Neural cell (in vitro differentiated cells): ENCODE measurements around the gene SLAMF9. TPM values are rescaled to one million over a fixed set of nuclear protein-coding genes. Genes with fewer than 3 reads are reported as not detected.

Experiments
- H2AFZ ChIP-seq: fragments of 200-600, 300-800 bp; sonication (generic), shearing (Covaris generic); 2 replicates; pipeline ENCODE4 v1.6.0; 2014; ENCODE audit warnings: low read depth, mild to moderate bottlenecking, antibody characterized with exemption, low read length, moderate library complexity
- H3F3A ChIP-seq: fragments of 200-600 bp; shearing (Covaris generic); 2 replicates; pipeline ENCODE4 v1.6.1; 2016; ENCODE audit warnings: mild to moderate bottlenecking, moderate library complexity, mixed read lengths, antibody characterized with exemption, low read length; ENCODE audit not compliant: insufficient read depth, poor library complexity, severe bottlenecking
- H3K27ac ChIP-seq: fragments of 200-600, 300-800 bp; sonication (generic), shearing (Covaris generic); 2 replicates; pipeline ENCODE4 v1.5.1; 2014; ENCODE audit warnings: mild to moderate bottlenecking, low read length, moderate library complexity
- H3K27me3 ChIP-seq: fragments of 300-800, 200-600 bp; sonication (generic), shearing (Covaris generic); 2 replicates; pipeline ENCODE4 v1.6.0; 2014; ENCODE audit warnings: mild to moderate bottlenecking, low read depth, low read length, moderate library complexity; ENCODE audit not compliant: insufficient read depth
- H3K36me3 ChIP-seq: fragments of 300-800, 200-600 bp; sonication (generic), shearing (Covaris generic); 2 replicates; pipeline ENCODE4 v1.5.1; 2014; ENCODE audit warnings: mild to moderate bottlenecking, antibody characterized with exemption, low read length, moderate library complexity; ENCODE audit not compliant: insufficient read depth
- H3K4me2 ChIP-seq: fragments of 300-800, 200-600 bp; sonication (generic), shearing (Covaris generic); 2 replicates; pipeline ENCODE4 v1.6.0; 2014; ENCODE audit warnings: mild to moderate bottlenecking, low read length
- H3K4me3 ChIP-seq: fragments of 300-800, 200-600 bp; sonication (generic), shearing (Covaris generic); 2 replicates; pipeline ENCODE4 v1.5.1; 2014; ENCODE audit warnings: mild to moderate bottlenecking, low read length, moderate library complexity
- H3K79me2 ChIP-seq: fragments of 200-600 bp; shearing (Covaris generic); replicated peaks from 2 replicates; pipeline ENCODE4 v1.6.0; 2014; ENCODE audit warnings: mild to moderate bottlenecking, low read length, moderate library complexity; ENCODE audit not compliant: insufficient read depth
- H3K9ac ChIP-seq: fragments of 300-800, 200-600 bp; sonication (generic), shearing (Covaris generic); 2 replicates; pipeline ENCODE4 v1.6.1; 2016; ENCODE audit warnings: mild to moderate bottlenecking, low read length, mixed read lengths
- H3K9me2 ChIP-seq: fragments of 200-600 bp; shearing (Covaris generic); 2 replicates; pipeline ENCODE4 v1.6.1; 2016; ENCODE audit warnings: mild to moderate bottlenecking, low read length, mixed read lengths; ENCODE audit not compliant: insufficient read depth
- H3K9me3 ChIP-seq: fragments of 200-600, 300-800 bp; sonication (generic), shearing (Covaris generic); 2 replicates; pipeline ENCODE4 v1.6.1; 2016; ENCODE audit warnings: mild to moderate bottlenecking, mixed run types, low read length, moderate library complexity, mixed read lengths
- H4K20me1 ChIP-seq: fragments of 200-600 bp; shearing (Covaris generic); 2 replicates; pipeline ENCODE4 v1.6.1; 2016; ENCODE audit warnings: mild to moderate bottlenecking, mixed run types; ENCODE audit not compliant: insufficient read depth
- EP300 ChIP-seq: fragments of 450-650 bp; conservative IDR thresholded peaks from 2 replicates; pipeline ENCODE4 v1.6.1; 2014; ENCODE audit warnings: antibody characterized with exemption, mild to moderate bottlenecking, moderate library complexity; ENCODE audit not compliant: poor library complexity, severe bottlenecking
- EZH2 ChIP-seq: fragments of 200-600, 300-800 bp; shearing (Covaris generic), sonication (generic); IDR thresholded peaks from 2 replicates; pipeline ENCODE4 v1.6.1; 2014; ENCODE audit warnings: antibody characterized with exemption, low read length, borderline replicate concordance, mild to moderate bottlenecking; ENCODE audit not compliant: insufficient read depth, poor library complexity, severe bottlenecking
- MXI1 ChIP-seq: fragments of 450-650 bp; conservative IDR thresholded peaks from 2 replicates; pipeline ENCODE4 v1.6.1; 2014; ENCODE audit warnings: antibody characterized with exemption, mild to moderate bottlenecking; ENCODE audit not compliant: poor library complexity, severe bottlenecking
- POLR2AphosphoS5 ChIP-seq: IDR thresholded peaks from 2 replicates; pipeline ENCODE4 v1.6.1; 2012
- RAD21 ChIP-seq: fragments of 450-650 bp; conservative IDR thresholded peaks from 2 replicates; pipeline ENCODE4 v1.6.1; 2014; ENCODE audit warnings: antibody characterized with exemption, mild to moderate bottlenecking, moderate library complexity
- REST ChIP-seq: IDR thresholded peaks from 2 replicates; pipeline ENCODE4 v1.6.1; 2012; ENCODE audit warnings: borderline replicate concordance
- SMC3 ChIP-seq: fragments of 450-650 bp; conservative IDR thresholded peaks from 2 replicates; pipeline ENCODE4 v1.6.1; 2014; ENCODE audit warnings: antibody characterized with exemption, mild to moderate bottlenecking, moderate library complexity; ENCODE audit not compliant: poor library complexity
- TAF1 ChIP-seq: IDR thresholded peaks from 2 replicates; pipeline ENCODE4 v1.6.1; 2012; ENCODE audit warnings: low read depth
- polyA plus RNA-seq: library from polyadenylated mRNA; depleted of rRNA; stranded (reverse); fragments of >200 nt; gene quantifications from 2 replicates; pipeline ENCODE4 v1.2.3, GENCODE V29; 2014
- TF ChIP-seq, protein P1 (sequence below): fragments of 450-650 bp; IDR thresholded peaks from 2 replicates; pipeline ENCODE4 v1.5.1; 2014; ENCODE audit warnings: antibody characterized with exemption, mild to moderate bottlenecking, moderate library complexity; ENCODE audit not compliant: poor library complexity, severe bottlenecking

The SLAMF9 gene
- polyA plus RNA-seq, 1 donor from 2014 or later, result not detected

DNA sequence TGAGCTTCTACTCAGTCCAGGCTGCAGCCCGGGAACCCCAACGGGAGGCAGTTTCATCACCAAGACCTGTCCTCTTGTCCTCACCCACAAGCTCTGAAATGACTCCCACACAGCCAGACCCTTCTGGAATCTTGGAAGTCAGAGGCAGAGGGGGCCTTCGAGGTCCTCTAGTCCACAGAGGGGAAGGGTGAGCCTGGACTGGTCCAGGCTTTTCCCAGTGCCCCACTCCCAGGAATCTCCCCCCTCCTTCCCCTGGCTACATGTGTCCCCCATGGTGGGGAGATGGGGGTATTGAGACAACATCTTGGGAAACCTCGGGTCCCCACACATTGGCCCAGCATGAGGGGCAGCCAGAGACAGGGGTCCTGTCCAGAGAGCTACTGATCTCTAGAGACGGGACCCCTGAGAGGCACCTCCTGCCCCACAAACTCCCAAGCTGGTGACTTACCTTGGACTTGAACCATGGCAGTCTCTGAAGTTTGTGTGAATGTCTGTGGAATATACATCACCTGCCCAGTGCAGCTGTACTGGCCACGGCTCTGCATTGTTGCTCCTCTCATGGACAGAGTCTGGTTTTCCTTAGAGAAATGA is 19.4 kb upstream of the SLAMF9 start:
- H3K4me2 ChIP-seq, result no peak overlapping the region
- no peaks in the 10 kb centered on the region for H3K27me3 ChIP-seq
- no peak overlapping the region for H3K9ac ChIP-seq
- no peak overlapping the region for H2AFZ ChIP-seq
- no peaks in the 10 kb centered on the region for H3F3A ChIP-seq
- H3K27ac ChIP-seq, result no peak overlapping the region
- no peak for TF ChIP-seq EZH2
- TF ChIP-seq TAF1, result no peak
- TF ChIP-seq EP300, result no peak
- TF ChIP-seq SMC3, result no peak
- TF ChIP-seq REST, result no peak
- TF ChIP-seq POLR2AphosphoS5, result no peak
- TF ChIP-seq RAD21, result no peak
- TF ChIP-seq, protein P1, sequence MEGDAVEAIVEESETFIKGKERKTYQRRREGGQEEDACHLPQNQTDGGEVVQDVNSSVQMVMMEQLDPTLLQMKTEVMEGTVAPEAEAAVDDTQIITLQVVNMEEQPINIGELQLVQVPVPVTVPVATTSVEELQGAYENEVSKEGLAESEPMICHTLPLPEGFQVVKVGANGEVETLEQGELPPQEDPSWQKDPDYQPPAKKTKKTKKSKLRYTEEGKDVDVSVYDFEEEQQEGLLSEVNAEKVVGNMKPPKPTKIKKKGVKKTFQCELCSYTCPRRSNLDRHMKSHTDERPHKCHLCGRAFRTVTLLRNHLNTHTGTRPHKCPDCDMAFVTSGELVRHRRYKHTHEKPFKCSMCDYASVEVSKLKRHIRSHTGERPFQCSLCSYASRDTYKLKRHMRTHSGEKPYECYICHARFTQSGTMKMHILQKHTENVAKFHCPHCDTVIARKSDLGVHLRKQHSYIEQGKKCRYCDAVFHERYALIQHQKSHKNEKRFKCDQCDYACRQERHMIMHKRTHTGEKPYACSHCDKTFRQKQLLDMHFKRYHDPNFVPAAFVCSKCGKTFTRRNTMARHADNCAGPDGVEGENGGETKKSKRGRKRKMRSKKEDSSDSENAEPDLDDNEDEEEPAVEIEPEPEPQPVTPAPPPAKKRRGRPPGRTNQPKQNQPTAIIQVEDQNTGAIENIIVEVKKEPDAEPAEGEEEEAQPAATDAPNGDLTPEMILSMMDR, result no peak
- no peaks in the 10 kb centered on the region for H3K9me2 ChIP-seq
- no peak overlapping the region for H3K4me3 ChIP-seq
- H3K9me3 ChIP-seq, result no peaks in the 10 kb centered on the region
- H4K20me1 ChIP-seq, result no peaks in the 10 kb centered on the region
- H3K79me2 ChIP-seq, result no peaks in the 10 kb centered on the region
- H3K36me3 ChIP-seq, result no peaks in the 10 kb centered on the region

- Histone ChIP-seq H3K9me2 (no peaks in the 10 kb centered on the region), H3K36me3 (no peaks in the 10 kb centered on the region), H3K79me2 (no peaks in the 10 kb centered on the region), H4K20me1 (no peaks in the 10 kb centered on the region), H3K9ac (no peak overlapping the region), H3K4me3 (no peak overlapping the region), H3F3A (no peaks in the 10 kb centered on the region), H3K27me3 (no peaks in the 10 kb centered on the region), H3K27ac (no peak overlapping the region), H3K4me2 (no peak overlapping the region), H2AFZ (no peak overlapping the region), H3K9me3 (no peaks in the 10 kb centered on the region)
- TF ChIP-seq RAD21 (no peak), POLR2AphosphoS5 (no peak), MXI1 (no peak), EP300 (no peak), TAF1 (no peak), REST (no peak), SMC3 (no peak), EZH2 (no peak)
- TF ChIP-seq, protein P1, result no peak
These were observed 18.6 kb upstream of the SLAMF9 start for GRCh38 chr1:159972443-159973205.
